Astrocyte of the hippocampus (primary cell): ENCODE results near the gene SPINK1.
A peak's percentile ranks its signal among the peaks of the same experiment; 100 is the strongest.
"Not testable (repeated sequence)": the region's sequence is repeated elsewhere in the genome, so short reads cannot be mapped to it uniquely, and the experiment has no call there.

Source experiments
- DNase-seq: peaks from one replicate; pipeline ENCODE4 v3.0.0; 2011; ENCODE audit warnings: low read depth, low spot score

SPINK1 gene

DNA sequence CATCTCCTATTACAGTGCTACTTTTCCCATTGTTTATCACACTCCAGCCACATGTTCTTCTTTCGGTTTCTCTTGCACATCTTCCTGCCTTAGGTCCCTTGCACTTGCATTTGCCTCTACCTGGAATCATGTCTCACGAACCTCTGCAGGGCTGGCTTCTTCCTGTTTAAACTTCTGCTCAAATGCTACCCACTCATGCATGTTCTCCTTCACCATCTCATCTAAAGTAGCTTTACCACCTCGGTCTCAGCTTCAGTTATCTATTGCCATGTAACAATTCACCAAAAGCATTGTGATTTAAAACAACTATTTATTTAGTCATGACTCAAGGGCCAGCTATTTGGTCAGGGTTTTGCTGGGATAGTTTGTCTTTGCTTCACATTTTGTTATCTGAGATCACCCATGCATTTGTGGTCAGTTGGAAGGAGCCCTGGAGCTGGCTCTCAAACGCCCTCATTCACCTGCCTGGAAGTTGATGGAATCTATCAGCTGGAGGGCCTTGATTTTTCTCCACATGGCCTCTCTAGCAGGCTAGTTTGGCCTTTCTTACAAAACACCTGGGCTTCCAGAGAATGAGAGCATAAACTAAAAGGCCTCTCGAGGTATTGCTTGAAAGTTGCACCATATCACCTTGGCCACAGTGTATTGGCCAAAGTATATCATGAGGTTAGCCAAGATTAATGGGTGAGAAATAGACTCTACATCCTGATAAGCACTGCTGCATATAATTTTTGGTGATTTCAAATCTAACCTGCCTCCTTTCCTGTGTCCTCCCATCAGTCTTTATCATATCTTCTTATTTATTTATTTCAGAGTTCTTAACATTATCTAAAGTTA is 21.4 kb downstream of the SPINK1 start:
- DNase-seq = peak; percentile 71

DNA sequence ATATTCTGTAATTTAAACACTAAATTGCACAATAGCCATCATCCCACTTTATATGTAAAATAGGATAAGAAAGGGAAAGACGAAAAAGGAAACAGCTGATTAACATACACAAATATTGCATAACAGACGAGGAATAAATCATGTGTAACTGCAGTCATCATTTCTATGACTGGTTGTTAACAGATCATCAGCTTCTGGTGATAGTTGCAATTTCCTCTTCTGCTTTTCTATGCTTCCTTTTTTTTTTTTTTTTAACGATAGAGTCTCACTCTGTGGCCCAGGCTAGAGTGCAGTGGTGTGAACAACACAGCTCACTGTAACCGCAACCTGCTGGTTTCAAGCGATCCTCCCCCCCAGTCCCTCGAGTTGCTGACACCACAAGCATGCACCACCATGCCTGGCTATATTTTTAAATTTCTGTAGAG is 26.4 kb downstream of the SPINK1 start:
- no peak for DNase-seq

DNA sequence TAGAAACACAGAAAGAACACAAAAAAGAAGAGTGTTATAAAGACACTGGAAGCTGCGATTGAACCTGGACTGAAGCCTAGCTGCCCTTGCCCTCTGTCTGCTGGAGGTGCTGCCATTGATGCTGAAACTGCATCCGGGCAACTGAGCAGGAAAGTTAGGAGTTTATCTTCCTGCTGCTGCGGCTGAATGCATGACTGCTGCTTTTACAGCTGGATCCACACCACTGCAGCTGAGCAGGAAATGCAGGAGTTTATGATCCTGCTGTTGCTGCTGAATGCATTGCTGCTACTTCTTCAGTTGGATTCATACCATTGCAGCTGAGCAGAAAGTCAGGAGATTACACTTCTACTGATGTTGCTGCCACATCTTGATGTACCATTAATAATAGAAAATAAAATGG is 27.1 kb downstream of the SPINK1 start:
- no peak for DNase-seq

DNA sequence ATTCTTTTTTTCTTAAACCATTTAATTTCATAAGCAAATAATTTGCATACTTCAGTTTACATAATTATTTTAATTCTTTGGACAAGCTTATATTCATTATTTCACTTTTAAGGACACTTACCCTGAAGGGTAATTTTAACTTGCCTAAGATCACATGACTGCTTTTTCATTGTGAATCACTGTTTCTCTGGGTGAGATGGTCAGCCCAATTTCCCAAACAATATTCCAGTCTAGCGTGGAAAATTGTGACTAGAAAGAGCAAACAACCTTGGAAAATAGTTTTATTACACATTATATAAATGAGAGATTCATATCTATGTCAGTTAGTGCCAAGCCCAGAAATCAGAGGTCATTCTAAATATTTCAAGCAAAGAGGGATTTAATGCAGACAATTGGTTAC is 27.5 kb downstream of the SPINK1 start:
- no peak for DNase-seq

DNA sequence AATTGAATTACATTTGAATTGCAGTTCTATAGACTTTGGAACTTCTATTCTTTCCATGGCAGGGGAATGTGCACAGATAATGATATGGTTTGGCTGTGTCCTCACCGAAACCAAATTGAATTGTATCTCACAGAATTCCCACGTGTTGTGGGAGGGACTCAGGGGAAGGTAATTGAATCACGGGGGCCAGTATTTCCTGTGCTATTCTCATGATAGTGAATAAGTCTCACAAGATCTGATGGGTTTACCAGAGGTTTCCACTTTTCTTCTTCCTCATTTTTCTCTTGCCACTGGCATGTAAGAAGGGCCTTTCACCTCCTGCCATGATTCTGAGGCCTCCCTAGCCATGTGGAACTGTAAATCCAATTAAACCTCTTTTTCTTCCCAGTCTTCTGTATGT is 28.3 kb downstream of the SPINK1 start:
- not testable (repeated sequence) for DNase-seq

DNA sequence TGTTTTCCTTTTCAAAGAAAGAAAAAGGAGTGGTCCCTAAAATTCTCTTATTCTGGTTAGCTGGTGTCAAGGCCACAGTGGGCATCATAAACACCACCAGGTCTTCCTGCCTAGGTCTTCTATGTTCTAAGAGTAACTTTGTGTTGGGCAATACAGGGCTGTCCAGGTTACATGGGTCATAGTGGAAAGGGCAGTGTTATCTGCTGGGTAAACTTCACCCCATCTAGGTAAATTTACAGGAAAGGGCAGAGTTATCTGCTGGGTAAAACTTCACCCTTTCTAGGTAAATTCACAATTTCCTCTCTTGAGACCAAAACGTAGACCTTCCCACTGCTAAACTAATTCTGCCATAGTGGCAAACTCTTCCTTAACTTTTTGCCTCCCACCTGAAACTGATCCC is 30.0 kb downstream of the SPINK1 start:
- no peak for DNase-seq

DNA sequence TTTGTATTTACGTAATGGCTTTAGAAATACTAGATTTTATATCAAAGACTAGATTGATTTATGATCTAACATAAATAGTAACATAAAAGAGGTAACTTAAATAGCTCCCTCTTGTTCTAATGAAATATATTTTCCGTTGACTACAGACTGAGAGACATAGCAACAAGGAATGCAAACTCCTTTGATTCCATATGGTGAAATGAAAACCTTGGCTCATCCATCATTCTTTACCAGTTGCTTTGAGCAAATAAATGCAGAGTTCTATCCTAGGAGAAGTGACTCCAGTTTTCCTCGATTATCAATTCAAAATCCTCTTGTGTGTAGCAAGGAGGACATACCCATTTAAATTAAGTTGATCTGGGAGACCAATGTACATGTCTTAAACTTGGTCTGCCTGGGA is 31.0 kb downstream of the SPINK1 start:
- no peak for DNase-seq

DNA sequence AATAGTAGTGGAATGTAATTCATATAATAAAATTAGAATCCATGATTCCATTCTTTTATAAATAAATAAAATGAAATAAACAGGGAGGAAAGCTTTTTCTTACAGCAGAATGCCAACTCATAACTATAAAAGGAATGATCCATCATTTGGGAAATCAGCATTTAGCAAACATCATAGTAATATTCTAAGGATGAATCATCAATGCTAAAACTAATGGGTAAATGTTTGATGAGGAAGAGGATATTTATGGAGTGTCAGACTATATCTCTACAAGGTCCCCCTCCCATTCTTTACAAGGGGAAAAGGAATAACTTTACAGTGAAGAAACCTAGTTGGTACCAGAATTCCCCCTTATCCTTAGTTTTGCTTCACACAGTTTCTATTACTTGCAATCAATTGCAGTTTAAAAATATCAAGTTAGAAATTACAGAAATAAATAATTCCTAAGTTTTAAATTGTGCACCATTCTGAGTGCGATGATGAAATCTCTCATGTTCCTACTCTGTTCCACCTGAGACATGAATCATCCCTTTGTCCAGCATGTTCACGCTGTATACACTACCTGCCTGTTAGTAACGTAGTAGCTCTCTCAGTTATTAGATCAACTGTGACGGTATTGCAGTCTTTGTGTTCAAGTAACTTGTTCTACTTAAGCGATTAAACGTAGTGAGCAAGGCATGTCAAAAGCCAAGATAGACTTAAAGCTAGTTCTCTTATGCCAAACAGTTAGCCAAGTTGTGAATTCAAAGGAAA is 34.7 kb downstream of the SPINK1 start:
- no peak for DNase-seq

DNA sequence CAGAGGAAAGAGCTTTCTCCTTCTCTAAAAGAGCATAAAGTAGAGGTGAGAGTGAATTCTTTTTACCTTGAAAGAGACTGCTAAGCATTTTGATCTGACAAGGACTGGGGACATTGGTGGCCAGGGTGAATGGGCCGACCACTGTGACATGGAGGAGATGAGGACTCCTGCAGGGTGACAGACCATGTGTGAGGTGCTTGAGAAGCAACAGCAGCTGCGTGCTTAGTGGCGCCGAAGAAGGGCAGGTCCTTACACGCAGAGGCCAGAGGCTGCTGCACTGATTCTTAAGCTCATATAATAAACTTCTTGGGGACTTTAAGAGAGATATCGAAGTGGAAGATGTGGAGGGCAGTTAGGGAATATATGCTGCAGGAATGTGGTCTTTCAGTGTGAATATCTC is 40.3 kb downstream of the SPINK1 start:
- no peak for DNase-seq

DNA sequence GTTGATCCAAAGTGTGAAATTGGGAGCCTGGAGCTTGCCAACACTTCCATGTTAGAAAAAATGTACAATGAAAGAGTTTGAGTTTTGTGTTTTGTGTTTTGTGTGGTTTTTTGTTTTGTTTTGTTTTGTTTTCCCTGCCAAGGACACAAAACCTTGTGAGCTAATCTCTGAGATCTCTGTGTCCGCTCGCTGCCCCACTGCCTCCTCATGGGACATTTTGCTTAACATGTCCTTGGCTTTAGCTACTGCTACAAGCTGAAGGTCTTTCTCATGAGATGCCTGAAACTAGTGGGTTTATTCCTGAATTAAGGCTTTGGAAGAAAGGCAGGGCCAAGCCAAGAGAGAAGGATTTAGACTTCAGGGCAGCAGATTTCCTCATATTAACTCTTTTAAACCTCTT is 41.7 kb downstream of the SPINK1 start:
- DNase-seq = no peak

DNA sequence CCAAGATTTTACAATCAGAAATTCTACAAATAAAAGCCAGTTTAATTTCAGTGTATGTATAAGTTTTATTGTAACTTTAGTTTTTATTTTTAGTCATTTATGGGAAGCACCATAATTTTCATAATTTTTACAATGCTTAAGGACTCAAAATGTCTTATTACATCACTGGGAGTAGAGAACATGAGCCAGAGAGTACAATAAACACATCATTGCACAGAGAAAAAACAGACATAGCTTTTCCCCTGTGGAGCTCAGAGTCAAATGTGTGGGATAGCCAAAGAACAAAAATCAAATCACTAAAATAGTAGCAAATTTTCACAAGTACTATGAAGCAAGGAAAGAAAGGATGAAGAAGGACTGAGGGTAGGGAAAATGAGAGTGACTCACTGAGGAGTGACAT is 43.4 kb downstream of the SPINK1 start:
- DNase-seq = no peak

DNA sequence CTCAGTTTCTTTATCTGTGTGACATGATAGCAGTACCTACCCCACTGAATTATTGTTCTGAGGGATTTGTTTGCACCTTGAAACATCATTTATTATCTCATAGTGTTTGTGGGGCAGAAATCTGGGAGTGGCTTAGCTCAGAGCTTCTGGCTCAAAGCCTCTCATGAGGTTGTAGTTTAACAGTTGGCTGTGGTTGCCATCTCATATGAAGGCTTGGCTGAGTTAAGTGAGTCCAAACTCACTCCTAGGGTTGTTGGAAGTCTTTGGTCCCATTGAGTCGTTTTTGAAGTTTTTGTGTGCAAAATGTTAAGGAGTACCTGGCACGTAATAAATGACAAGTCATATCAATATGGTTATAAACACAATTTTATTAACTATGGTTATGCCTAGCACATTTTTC is 45.3 kb downstream of the SPINK1 start:
- no peak for DNase-seq

DNA sequence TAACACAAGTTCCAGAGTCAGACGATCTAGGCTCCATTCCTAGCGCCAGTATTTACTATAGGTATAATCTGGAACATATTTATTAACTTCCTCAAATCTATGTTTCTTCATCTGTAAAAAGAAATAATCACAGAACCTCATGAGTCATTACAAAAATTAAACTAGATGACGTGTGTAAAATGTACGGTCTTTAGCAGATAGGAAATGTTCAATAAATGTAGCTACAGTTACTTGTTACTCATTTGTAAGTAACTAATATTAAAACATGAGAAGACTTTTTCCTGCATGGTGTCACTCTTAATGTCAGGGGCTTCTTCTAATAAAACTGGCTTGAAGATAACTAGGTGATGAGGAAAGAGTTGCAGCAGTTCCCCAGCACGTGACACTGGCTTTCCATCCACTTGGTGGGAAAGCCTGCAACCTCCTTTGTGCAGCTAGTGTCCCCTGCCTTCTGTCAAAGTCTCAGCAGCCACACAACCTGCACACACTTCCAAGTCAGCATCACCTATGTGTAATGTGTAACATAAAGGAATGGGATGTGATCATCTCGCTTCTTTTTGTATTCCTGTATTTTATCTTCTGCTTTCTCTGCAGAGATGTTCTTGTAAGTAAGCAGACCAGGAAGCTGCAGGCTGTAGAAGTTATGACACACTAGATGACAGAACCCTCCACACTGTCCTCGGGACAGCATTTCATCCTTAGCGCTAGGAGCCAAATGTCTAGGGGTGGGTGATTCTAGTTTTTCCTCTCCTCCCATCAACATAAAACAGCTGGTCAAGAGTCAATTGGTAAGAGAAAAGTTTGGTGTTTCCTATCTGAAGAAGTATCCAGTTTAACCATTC is 47.1 kb downstream of the SPINK1 start:
- no peak for DNase-seq

DNA sequence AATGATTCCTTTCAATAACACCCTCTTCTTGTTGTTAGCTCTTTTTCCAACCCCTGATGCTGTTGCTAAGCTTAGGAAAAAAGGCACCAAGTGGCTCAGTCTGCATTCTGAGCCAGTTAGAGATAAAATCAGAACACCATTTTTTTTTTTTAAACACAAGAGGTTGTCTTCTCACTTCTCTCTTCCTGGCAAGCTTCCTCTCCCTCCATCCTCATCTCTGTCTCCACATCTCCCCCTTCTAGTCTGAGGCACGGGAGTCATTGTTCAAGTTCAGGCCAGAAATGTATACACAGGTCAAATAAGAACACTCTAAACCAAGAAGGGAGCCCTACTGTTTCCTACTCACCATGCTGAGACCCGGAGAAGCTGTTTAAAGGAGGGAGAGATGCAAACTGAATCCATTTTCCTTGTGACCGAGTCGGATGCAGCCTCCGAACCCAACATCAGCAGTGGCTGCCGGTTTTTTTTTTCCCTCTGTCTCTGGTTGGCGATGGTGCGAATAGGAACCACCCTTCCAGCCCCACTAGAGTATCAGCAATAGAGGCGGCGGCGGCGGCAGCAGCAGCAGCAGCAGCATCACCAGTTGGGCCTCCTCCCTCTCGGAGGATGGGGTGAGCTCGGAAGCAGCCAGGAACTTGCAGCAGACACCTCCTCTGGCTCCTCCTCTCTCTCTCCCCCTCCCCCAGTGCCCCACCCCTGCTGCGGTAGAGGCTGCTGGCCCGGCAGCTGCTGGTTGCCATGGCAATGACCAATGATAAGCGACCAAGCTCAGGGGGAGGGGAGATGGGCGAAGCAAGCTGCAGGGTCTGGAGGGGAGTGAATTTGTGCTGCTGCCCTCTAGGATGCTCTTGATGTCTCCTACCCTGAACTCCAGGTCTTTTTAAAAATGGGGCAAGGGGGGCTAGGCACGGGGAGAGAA is 49.1 kb downstream of the SPINK1 start, which contains the start of gene JAKMIP2:
TSS of gene JAKMIP2 (minus strand) at position 619 of the 919 bp plus-strand sequence. CDS start 110,922 bp downstream, outside the sequence.
- peak; percentile 98 for DNase-seq

DNA sequence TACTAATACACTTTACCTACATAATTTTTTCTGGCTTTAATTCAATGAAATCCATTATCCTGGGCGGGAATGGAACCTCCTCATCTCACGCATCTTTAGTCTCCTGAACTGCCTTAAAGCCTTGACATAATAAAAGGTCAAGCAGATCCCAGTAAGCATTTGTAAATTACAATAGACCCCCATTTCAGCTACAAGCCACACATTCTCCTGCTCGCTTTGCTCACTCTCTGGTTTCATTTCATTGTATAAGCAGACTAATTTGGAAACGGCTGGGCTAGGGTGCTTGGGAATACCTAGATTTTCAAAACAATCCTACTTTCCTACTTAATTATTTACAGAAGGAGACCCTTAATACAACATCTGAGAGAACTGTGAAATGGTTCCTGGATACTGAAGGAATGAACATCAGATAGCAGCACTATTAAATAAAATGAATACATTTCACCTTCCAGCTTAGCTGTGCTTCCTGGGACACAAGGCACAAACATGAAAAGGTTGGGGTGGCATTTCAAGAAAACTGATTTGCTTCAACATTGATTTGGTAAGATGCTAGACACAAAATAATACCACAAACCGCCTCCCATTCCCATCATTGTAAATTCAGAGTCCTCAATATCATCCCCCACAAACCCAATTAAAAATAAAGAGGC is 50.4 kb downstream of the SPINK1 start:
- DNase-seq = peak; percentile 26

DNA sequence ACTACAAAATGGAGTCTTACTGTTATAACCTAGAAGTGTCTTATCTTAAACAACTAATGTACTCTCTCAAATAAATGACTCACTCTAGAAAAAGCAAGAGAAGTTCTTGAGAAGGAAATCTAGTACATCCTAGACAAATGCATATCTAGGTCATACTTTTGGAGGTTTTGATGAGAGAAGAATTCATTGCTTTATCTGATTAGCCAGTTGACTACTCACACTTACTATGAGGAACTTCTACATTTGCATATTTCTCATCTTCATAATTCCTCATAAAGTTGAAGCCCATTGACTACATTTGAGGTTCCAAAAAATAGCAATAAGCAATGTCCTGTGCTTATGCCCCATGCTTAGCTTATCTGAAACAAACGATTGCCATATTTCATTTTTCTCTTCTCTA is 51.8 kb downstream of the SPINK1 start:
- DNase-seq = no peak

DNA sequence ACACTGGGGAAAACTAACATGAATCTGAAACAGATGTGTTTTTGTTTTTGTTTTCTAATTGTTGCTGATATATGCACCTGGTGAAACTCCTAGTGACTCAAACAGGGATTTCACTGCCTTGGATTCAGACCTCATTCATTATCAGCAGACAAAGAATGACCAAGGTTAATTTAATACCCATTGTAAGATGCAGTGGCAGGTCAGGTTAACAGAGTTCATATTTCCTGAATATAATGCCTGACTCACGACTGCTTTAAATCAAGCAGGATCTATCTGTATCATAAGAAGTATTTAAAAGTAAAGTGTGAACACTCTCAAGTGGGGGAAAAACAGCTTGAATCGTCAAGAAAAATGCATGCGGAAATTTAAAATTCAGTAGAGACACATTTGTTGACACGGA is 54.5 kb downstream of the SPINK1 start:
- no peak for DNase-seq
